Measurements from ENCODE around the gene PRKG1.

- no peak for TF ChIP-seq CTCF (IDR thresholded peaks at IDR 0.05; ENCODE audit: borderline replicate concordance, extremely low read depth, low read length, poor library complexity, severe bottlenecking)
- TF ChIP-seq EZH2 (IDR thresholded peaks at IDR 0.05; ENCODE audit: borderline replicate concordance, low read depth, low read length, severe bottlenecking): no peak
Measured at GRCh38 chr10:51669041-51669440, 594.8 kb downstream of the PRKG1 start.
